Activated naive CD4-positive, alpha-beta T cell treated with anti-CD3 and anti-CD28 coated beads, Interleukin-2, amount 10 ng/mL, durations not matched to agents 7 days and 5 days (primary cell): ENCODE results near the gene SRGAP3.

Source experiments
- CTCF ChIA-PET: fragments of 350-600 bp; sonication (Branson Sonifier 250); formaldehyde crosslinking; loops from one replicate; lab custom pipeline; 2021; ENCODE audit warnings: antibody characterized with exemption; lab: Charles Lee
- DNase-seq: peaks from one replicate; pipeline ENCODE4 v3.0.0-alpha.2; 2020
- H3K27ac Mint-ChIP-seq: one replicate; pipeline ENCODE4 v1.8.0; 2021; ENCODE audit warnings: mild to moderate bottlenecking, moderate library complexity, mixed read lengths
- H3K27me3 Mint-ChIP-seq: one replicate; pipeline ENCODE4 v1.8.0; 2021; ENCODE audit warnings: mild to moderate bottlenecking, mixed read lengths
- H3K36me3 Mint-ChIP-seq: one replicate; pipeline ENCODE4 v1.8.0; 2021; ENCODE audit warnings: mixed read lengths
- H3K4me1 Mint-ChIP-seq: one replicate; pipeline ENCODE4 v1.8.0; 2021; ENCODE audit warnings: mixed read lengths
- H3K4me3 Mint-ChIP-seq: one replicate; pipeline ENCODE4 v1.8.0; 2021; ENCODE audit warnings: mild to moderate bottlenecking, moderate library complexity, mixed read lengths
- H3K9me3 Mint-ChIP-seq: one replicate; pipeline ENCODE4 v1.8.0; 2021; ENCODE audit warnings: mixed read lengths

The SRGAP3 gene

GRCh38 chr3:9209777-9210176 is 39.7 kb downstream of the SRGAP3 start:
- H3K36me3 Mint-ChIP-seq, result no peaks in the 10 kb centered on the region
- no peak for DNase-seq
- peaks cover 10% of the 10 kb centered on the region for H3K27me3 Mint-ChIP-seq
- H3K4me1 Mint-ChIP-seq, result peaks cover 7% of the 10 kb centered on the region
- H3K4me3 Mint-ChIP-seq, result no peak overlapping the region
- CTCF ChIA-PET, result interaction anchor here (0.6 kb wide), 1 partner anchor 89 kb away, joined by 3 read pairs; no protein-coding TSS in a partner anchor
- no peak overlapping the region for H3K27ac Mint-ChIP-seq
- no peaks in the 10 kb centered on the region for H3K9me3 Mint-ChIP-seq

GRCh38 chr3:9208605-9209152 is 40.8 kb downstream of the SRGAP3 start:
- H3K27ac Mint-ChIP-seq, result no peak overlapping the region
- CTCF ChIA-PET, result no interaction called here
- peaks cover 10% of the 10 kb centered on the region for H3K27me3 Mint-ChIP-seq
- no peaks in the 10 kb centered on the region for H3K36me3 Mint-ChIP-seq
- no peaks in the 10 kb centered on the region for H3K9me3 Mint-ChIP-seq
- DNase-seq, result no peak
- H3K4me3 Mint-ChIP-seq, result no peak overlapping the region
- peaks cover 6% of the 10 kb centered on the region for H3K4me1 Mint-ChIP-seq

- Mint-ChIP-seq H3K36me3 (no peaks in the 10 kb centered on the region), H3K27me3 (peaks cover 13% of the 10 kb centered on the region), H3K4me3 (no peak overlapping the region), H3K27ac (no peak overlapping the region), H3K4me1 (no peaks in the 10 kb centered on the region), H3K9me3 (no peaks in the 10 kb centered on the region)
- DNase-seq, result no peak
- CTCF ChIA-PET, result no interaction called here
These were observed 42.2 kb downstream of the SRGAP3 start for GRCh38 chr3:9207116-9207763.

- DNase-seq, result no peak
- no peaks in the 10 kb centered on the region for H3K36me3 Mint-ChIP-seq
- no peak overlapping the region for H3K4me3 Mint-ChIP-seq
- H3K27ac Mint-ChIP-seq, result no peak overlapping the region
- H3K27me3 Mint-ChIP-seq, result peaks cover 15% of the 10 kb centered on the region
- H3K4me1 Mint-ChIP-seq, result no peaks in the 10 kb centered on the region
- CTCF ChIA-PET, result no interaction called here
- no peaks in the 10 kb centered on the region for H3K9me3 Mint-ChIP-seq
These were observed 43.2 kb downstream of the SRGAP3 start for GRCh38 chr3:9206287-9206686.

- DNase-seq, result no peak
- Mint-ChIP-seq H3K27ac (no peak overlapping the region), H3K9me3 (no peaks in the 10 kb centered on the region), H3K4me1 (no peaks in the 10 kb centered on the region), H3K4me3 (no peak overlapping the region), H3K27me3 (peaks cover 15% of the 10 kb centered on the region), H3K36me3 (no peaks in the 10 kb centered on the region)
- CTCF ChIA-PET, result no interaction called here
These were observed 43.9 kb downstream of the SRGAP3 start for GRCh38 chr3:9205345-9206143.

- Mint-ChIP-seq H3K9me3 (no peaks in the 10 kb centered on the region), H3K27ac (no peak overlapping the region), H3K4me3 (no peak overlapping the region), H3K27me3 (peaks cover 15% of the 10 kb centered on the region), H3K36me3 (no peaks in the 10 kb centered on the region), H3K4me1 (no peaks in the 10 kb centered on the region)
- CTCF ChIA-PET, result no interaction called here
- DNase-seq, result no peak
These were observed 45.0 kb downstream of the SRGAP3 start for GRCh38 chr3:9204253-9204992.

- Mint-ChIP-seq H3K27ac (no peak overlapping the region), H3K4me1 (no peaks in the 10 kb centered on the region), H3K36me3 (no peaks in the 10 kb centered on the region), H3K9me3 (no peaks in the 10 kb centered on the region), H3K27me3 (peaks cover 18% of the 10 kb centered on the region), H3K4me3 (no peak overlapping the region)
- no peak for DNase-seq
- CTCF ChIA-PET, result interaction anchor here (1.4 kb wide), 1 partner anchor 22 kb away, joined by 3 read pairs; no protein-coding TSS in a partner anchor
These were observed 46.1 kb downstream of the SRGAP3 start for GRCh38 chr3:9203317-9203716.

- Mint-ChIP-seq H3K27ac (no peak overlapping the region), H3K4me3 (no peak overlapping the region), H3K9me3 (no peaks in the 10 kb centered on the region), H3K27me3 (peaks cover 15% of the 10 kb centered on the region), H3K4me1 (no peaks in the 10 kb centered on the region), H3K36me3 (no peaks in the 10 kb centered on the region)
- CTCF ChIA-PET, result interaction anchor here (1.4 kb wide), 1 partner anchor 22 kb away, joined by 3 read pairs; no protein-coding TSS in a partner anchor
- no peak for DNase-seq
These were observed 46.9 kb downstream of the SRGAP3 start for GRCh38 chr3:9202546-9202945.

- Mint-ChIP-seq H3K36me3 (no peaks in the 10 kb centered on the region), H3K27ac (no peak overlapping the region), H3K4me1 (no peaks in the 10 kb centered on the region), H3K27me3 (peaks cover 19% of the 10 kb centered on the region), H3K4me3 (no peak overlapping the region), H3K9me3 (no peaks in the 10 kb centered on the region)
- CTCF ChIA-PET, result interaction anchor here (1.4 kb wide), 1 partner anchor 23 kb away, joined by 3 read pairs; no protein-coding TSS in a partner anchor
- DNase-seq, result no peak
These were observed 47.5 kb downstream of the SRGAP3 start for GRCh38 chr3:9201955-9202354.

GRCh38 chr3:9201266-9201665 is 48.2 kb downstream of the SRGAP3 start:
- peaks cover 17% of the 10 kb centered on the region for H3K27me3 Mint-ChIP-seq
- no peak overlapping the region for H3K4me3 Mint-ChIP-seq
- DNase-seq, result no peak
- CTCF ChIA-PET, result no interaction called here
- H3K9me3 Mint-ChIP-seq, result no peaks in the 10 kb centered on the region
- H3K4me1 Mint-ChIP-seq, result no peaks in the 10 kb centered on the region
- no peaks in the 10 kb centered on the region for H3K36me3 Mint-ChIP-seq
- no peak overlapping the region for H3K27ac Mint-ChIP-seq

- Mint-ChIP-seq H3K9me3 (no peaks in the 10 kb centered on the region), H3K4me1 (no peaks in the 10 kb centered on the region), H3K4me3 (no peak overlapping the region), H3K27ac (no peak overlapping the region), H3K27me3 (peaks cover 24% of the 10 kb centered on the region), H3K36me3 (no peaks in the 10 kb centered on the region)
- no peak for DNase-seq
- CTCF ChIA-PET, result interaction anchor here (0.6 to 1.0 kb wide), 2 partner anchors 101 to 103 kb away, joined by 3 to 4 read pairs; no protein-coding TSS in a partner anchor
These were observed 49.7 kb downstream of the SRGAP3 start for GRCh38 chr3:9199775-9200174.

- CTCF ChIA-PET, result no interaction called here
- Mint-ChIP-seq H3K9me3 (no peaks in the 10 kb centered on the region), H3K27me3 (peaks cover 25% of the 10 kb centered on the region), H3K4me3 (no peak overlapping the region), H3K27ac (no peak overlapping the region), H3K36me3 (no peaks in the 10 kb centered on the region), H3K4me1 (no peaks in the 10 kb centered on the region)
- DNase-seq, result no peak
These were observed 50.5 kb downstream of the SRGAP3 start for GRCh38 chr3:9198899-9199335.

- H3K4me3 Mint-ChIP-seq, result no peak overlapping the region
- no peak for DNase-seq
- no peaks in the 10 kb centered on the region for H3K4me1 Mint-ChIP-seq
- H3K27me3 Mint-ChIP-seq, result peaks cover 31% of the 10 kb centered on the region
- H3K36me3 Mint-ChIP-seq, result no peaks in the 10 kb centered on the region
- CTCF ChIA-PET, result no interaction called here
- H3K27ac Mint-ChIP-seq, result no peak overlapping the region
- no peaks in the 10 kb centered on the region for H3K9me3 Mint-ChIP-seq
These were observed 51.2 kb downstream of the SRGAP3 start for GRCh38 chr3:9198261-9198660.

GRCh38 chr3:9196020-9196419 is 53.4 kb downstream of the SRGAP3 start:
- peaks cover 33% of the 10 kb centered on the region for H3K27me3 Mint-ChIP-seq
- no peaks in the 10 kb centered on the region for H3K9me3 Mint-ChIP-seq
- no peak for DNase-seq
- CTCF ChIA-PET, result no interaction called here
- H3K4me3 Mint-ChIP-seq, result no peak overlapping the region
- H3K36me3 Mint-ChIP-seq, result no peaks in the 10 kb centered on the region
- H3K4me1 Mint-ChIP-seq, result no peaks in the 10 kb centered on the region
- no peak overlapping the region for H3K27ac Mint-ChIP-seq
